HFF-Myc (cell line): ENCODE measurements around the gene RNF157.
A peak's percentile ranks its signal among the peaks of the same experiment; 100 is the strongest.
"Not testable (repeated sequence)": the region's sequence is repeated elsewhere in the genome, so short reads cannot be mapped to it uniquely, and the experiment has no call there.

ENCODE experiments used
- DNase-seq: peaks from one replicate; pipeline ENCODE4 v3.0.0-alpha.2; 2011; ENCODE audit warnings: low read depth; ENCODE audit errors: extremely low read depth
- H3K4me3 ChIP-seq: replicated peaks from 2 replicates; pipeline ENCODE4 v1.5.1; 2011; ENCODE audit warnings: low read depth, mild to moderate bottlenecking, control low read depth, low read length
- TF ChIP-seq, protein P1 (sequence below): IDR thresholded peaks from 2 replicates; pipeline ENCODE4 v1.5.1; 2012; ENCODE audit warnings: mild to moderate bottlenecking, low read depth, low read length, control low read depth; ENCODE audit errors: missing control alignments

Gene RNF157

DNA sequence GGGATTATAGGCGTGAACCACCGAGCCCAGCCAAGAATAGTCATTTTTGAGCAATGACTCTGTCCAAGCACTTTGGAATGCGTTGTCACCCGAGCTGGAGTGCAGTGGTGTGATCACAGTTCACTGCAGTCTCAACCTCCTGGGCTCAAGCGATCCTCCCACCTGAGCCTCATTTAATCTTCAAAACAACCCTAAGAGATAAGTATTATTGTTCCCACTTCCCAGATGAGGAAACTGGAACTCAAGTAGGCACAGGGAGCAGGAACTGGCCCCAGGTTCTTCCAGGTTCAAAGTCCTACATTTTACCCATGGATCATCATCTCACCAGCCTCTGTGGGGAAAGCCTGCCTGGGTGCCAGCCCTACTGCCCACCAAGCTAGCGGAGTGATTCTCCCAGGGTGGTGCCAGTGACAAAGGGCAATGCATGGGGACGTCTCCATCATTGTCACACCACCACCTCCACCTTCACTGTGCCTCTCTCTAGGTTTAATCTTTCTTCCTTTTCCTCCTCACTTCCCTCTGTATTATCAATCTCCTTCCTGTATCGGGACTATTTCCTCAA, 11.3 kb upstream of the RNF157 start:
- H3K4me3 ChIP-seq = no peak overlapping the region
- no peak for DNase-seq
- TF ChIP-seq, protein P1, sequence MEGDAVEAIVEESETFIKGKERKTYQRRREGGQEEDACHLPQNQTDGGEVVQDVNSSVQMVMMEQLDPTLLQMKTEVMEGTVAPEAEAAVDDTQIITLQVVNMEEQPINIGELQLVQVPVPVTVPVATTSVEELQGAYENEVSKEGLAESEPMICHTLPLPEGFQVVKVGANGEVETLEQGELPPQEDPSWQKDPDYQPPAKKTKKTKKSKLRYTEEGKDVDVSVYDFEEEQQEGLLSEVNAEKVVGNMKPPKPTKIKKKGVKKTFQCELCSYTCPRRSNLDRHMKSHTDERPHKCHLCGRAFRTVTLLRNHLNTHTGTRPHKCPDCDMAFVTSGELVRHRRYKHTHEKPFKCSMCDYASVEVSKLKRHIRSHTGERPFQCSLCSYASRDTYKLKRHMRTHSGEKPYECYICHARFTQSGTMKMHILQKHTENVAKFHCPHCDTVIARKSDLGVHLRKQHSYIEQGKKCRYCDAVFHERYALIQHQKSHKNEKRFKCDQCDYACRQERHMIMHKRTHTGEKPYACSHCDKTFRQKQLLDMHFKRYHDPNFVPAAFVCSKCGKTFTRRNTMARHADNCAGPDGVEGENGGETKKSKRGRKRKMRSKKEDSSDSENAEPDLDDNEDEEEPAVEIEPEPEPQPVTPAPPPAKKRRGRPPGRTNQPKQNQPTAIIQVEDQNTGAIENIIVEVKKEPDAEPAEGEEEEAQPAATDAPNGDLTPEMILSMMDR = no peak

DNA sequence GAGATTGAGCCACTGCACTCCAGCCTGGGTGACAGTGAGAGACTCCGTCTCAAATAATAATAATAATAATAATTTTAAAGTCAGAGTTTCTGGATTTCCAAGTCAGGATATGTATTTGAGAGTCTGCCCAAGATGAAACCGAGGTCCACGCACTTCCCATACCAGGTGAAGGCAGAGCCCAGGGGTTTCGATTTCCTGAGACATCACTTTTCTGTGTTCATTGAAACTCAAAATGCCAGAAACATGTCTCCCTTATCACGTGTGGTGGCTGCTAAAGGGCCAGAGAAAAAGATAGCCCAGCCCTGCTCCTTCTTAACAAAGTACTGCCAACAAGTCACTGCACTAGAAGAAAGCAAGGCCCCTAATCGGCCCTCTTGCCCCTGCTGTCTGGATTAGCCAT, 9.8 kb upstream of the RNF157 start:
- H3K4me3 ChIP-seq = no peak overlapping the region
- no peak for DNase-seq
- TF ChIP-seq, protein P1 = no peak

GRCh38 chr17:76248013-76248782, 7.9 kb upstream of the RNF157 start:
- H3K4me3 ChIP-seq = no peak overlapping the region
- no peak for DNase-seq
- TF ChIP-seq, protein P1 = peak; percentile 4

- TF ChIP-seq, protein P1 = no peak
- no peak for DNase-seq
- no peak overlapping the region for H3K4me3 ChIP-seq
These were observed 7.0 kb upstream of the RNF157 start for GRCh38 chr17:76247304-76247703.

GRCh38 chr17:76246080-76247066, 6.1 kb upstream of the RNF157 start:
- no peak overlapping the region for H3K4me3 ChIP-seq
- DNase-seq = no peak
- TF ChIP-seq, protein P1 = no peak

DNA sequence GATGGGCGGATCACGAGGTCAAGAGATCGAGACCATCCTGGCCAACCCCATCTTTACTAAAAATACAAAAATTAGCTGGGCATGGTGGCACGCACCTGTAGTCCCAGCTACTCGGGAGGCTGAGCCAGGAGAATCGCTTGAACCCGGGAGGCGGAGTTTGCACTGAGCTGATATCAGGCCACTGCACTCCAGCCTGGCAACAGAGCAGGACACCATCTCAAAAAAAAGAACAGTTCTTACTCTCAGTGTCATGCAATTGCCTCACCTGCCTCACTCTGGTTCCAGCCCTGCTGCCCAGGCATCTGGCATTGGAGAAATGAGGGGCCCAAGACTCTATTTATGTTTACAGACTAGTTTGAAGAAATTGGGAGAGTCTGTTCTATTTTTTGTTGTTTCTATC, 4.4 kb upstream of the RNF157 start:
- H3K4me3 ChIP-seq = not testable (repeated sequence)

More for the DNA sequence above, 4.4 kb upstream of the RNF157 start:
- DNase-seq = not testable (repeated sequence)
